Stomach (tissue), 9 donors: Measurements from ENCODE around the gene ATG2B. TPM values are rescaled to one million over a fixed set of nuclear protein-coding genes. Genes with fewer than 3 reads are reported as not detected.

Experiments used
- DNase-seq, 2 donors: peaks; one replicate each; pipeline versions ENCODE4 v3.0.0 to v3.0.0-alpha.2; 2013 to 2019
- H3K27ac ChIP-seq, 5 donors: fragments of 200-600 bp in 4 of 5; sonication (generic) in 4 of 5; one replicate each; pipeline ENCODE4 v1.5.1; 2013 to 2019; ENCODE audit warnings: mild to moderate bottlenecking in 1 of 5, moderate library complexity in 1 of 5
- H3K27me3 ChIP-seq, 3 donors: fragments of 200-600 bp; sonication (generic); one replicate each; pipeline ENCODE4 v1.5.1; 2017 to 2019; ENCODE audit warnings: mixed run types in 1 of 3
- H3K36me3 ChIP-seq, 4 donors: fragments of 200-600 bp; sonication (generic); 1 replicate in 3 of 4; 2 replicates in 1 of 4; pipeline ENCODE4 v1.5.1; 2016 to 2019
- H3K4me1 ChIP-seq, 4 donors: fragments of 200-600 bp; sonication (generic); one replicate each; pipeline ENCODE4 v1.5.1; 2016 to 2019
- H3K4me3 ChIP-seq, 4 donors: fragments of 200-600 bp; sonication (generic) in 3 of 4; one replicate each; pipeline ENCODE4 v1.5.1; 2016 to 2019; ENCODE audit warnings: mild to moderate bottlenecking in 1 of 4
- H3K9me3 ChIP-seq, 4 donors: fragments of 200-600 bp; sonication (generic); one replicate each; pipeline ENCODE4 v1.5.1; 2016 to 2019
- EP300 ChIP-seq: sonication (generic); formaldehyde crosslinking; IDR thresholded peaks from one replicate; pipeline ENCODE4 v1.6.1; 2017; ENCODE audit warnings: antibody characterized with exemption
- POLR2A ChIP-seq, 4 donors: fragments of 450-650 bp; IDR thresholded peaks; one replicate each; pipeline ENCODE4 v1.6.1; 2016; ENCODE audit warnings: antibody characterized with exemption in 4 of 4, control low read depth in 2 of 4, mild to moderate bottlenecking in 1 of 4, moderate library complexity in 1 of 4
- POLR2AphosphoS5 ChIP-seq, 3 donors: sonication (generic); formaldehyde crosslinking; IDR thresholded peaks; one replicate each; pipeline ENCODE4 v1.6.1; 2016; ENCODE audit warnings: antibody characterized with exemption in 3 of 3
- WGBS, 5 donors: extraction: QIAGEN DNeasy Blood & Tissue Kit in 3 of 5; methylation state at CpG; one replicate each; pipeline versions ENCODE4 v1.1.5 to v1.1.7; 2013 to 2018; 5-methylcytosine and 5-hydroxymethylcytosine counted together
- intact Hi-C: fragments of 100-400 bp; cut with DNase I; formaldehyde crosslinking; loops from one replicate; pipeline ENCODE4 v1.15.1; 2023; ENCODE audit warnings: low total_unique reads
- polyA plus RNA-seq, 3 donors: library from polyadenylated mRNA; stranded (reverse); fragments of 200-250 nt; gene quantifications; one replicate each; pipeline ENCODE4 v1.2.3, GENCODE V29; 2013
- total RNA-seq, 5 donors: library from RNA; depleted of rRNA; stranded (reverse); fragments of >200 nt; gene quantifications; one replicate each; pipeline versions ENCODE4 v1.1.0 to v1.2.3, GENCODE V29; 2014 to 2016
- TF ChIP-seq, protein P1 (sequence below), 7 experiments: fragments of 450-650 bp in 4 of 7; fragments of 200-600 bp in 3 of 7; sonication (generic) in 3 of 7; IDR thresholded peaks; one replicate each; pipeline ENCODE4 v1.5.1; 2016 to 2019; ENCODE audit warnings: antibody characterized with exemption in 7 of 7, control low read depth in 2 of 7, mild to moderate bottlenecking in 1 of 7
- donor health status: healthy with polysubstance abuse.
- donor health status: Bipolar disorder and iron deficiency.
- donor health status: healthy.

Gene ATG2B
- total and polyA plus RNA-seq, 8 donors = 1.9 to 59.7 (median 21.9) TPM

DNA sequence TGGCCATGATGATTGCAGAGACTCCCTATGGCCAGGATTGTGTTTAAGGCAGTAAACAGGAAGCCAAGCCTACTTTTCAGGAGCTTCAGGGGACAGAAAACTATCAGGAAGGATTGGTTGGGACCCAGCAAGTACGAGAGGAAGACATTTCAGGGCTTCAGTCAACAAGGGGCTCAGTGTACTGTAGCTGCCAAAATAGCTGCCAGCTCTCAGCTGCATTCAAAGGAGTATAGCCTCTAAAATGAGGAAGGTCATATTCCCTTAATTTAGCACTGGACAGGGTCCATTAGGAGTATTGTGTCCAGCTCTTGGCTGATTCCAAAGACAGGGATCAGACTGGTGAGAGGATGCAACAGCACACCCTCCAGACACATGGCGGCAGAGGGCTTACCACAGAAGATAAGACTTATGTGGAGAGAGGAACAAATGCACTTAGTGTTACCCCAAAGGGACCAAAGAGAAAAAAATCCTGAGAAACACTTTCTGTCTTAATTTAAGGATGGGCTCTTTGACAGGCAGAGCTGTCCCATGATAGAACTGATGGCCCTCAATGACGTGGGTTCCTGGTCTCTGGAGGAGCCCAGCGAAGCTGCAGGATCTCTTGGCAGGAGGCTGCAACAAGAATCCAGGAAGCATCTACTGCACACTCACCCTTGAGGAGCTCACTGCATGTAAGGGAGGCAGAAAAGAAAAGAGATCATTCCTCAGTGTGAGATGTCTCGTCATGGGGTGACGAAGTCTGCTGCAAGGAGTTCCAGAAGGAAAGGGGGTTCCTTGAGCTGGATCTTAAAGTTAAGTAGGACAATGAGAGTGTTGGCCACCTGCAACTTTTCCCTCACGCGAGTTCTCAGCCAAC, 92.3 kb downstream of the ATG2B start:
- H3K9me3 ChIP-seq = peaks cover 0 to 18% (median 6%) of the 10 kb centered on the region in 4 donors
- no peak for TF ChIP-seq EP300
- TF ChIP-seq, protein P1, sequence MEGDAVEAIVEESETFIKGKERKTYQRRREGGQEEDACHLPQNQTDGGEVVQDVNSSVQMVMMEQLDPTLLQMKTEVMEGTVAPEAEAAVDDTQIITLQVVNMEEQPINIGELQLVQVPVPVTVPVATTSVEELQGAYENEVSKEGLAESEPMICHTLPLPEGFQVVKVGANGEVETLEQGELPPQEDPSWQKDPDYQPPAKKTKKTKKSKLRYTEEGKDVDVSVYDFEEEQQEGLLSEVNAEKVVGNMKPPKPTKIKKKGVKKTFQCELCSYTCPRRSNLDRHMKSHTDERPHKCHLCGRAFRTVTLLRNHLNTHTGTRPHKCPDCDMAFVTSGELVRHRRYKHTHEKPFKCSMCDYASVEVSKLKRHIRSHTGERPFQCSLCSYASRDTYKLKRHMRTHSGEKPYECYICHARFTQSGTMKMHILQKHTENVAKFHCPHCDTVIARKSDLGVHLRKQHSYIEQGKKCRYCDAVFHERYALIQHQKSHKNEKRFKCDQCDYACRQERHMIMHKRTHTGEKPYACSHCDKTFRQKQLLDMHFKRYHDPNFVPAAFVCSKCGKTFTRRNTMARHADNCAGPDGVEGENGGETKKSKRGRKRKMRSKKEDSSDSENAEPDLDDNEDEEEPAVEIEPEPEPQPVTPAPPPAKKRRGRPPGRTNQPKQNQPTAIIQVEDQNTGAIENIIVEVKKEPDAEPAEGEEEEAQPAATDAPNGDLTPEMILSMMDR (IDR thresholded peaks at IDR 0.05) = no peak
- TF ChIP-seq POLR2A (IDR thresholded peaks at IDR 0.05) = no peak
- no peak for TF ChIP-seq POLR2AphosphoS5 (IDR thresholded peaks at IDR 0.05)
- WGBS, 5 donors = 80 to 90% (median 84%) methylated on average over 8 of the region's 8 CpGs
- intact Hi-C loops = no loop called here
- peak overlapping the region in 2 of 5 donors; percentile 31 to 39 for H3K27ac ChIP-seq
- H3K36me3 ChIP-seq = no peaks in the 10 kb centered on the region
- H3K27me3 ChIP-seq = no peaks in the 10 kb centered on the region
- no peak for DNase-seq
- H3K4me3 ChIP-seq = no peak overlapping the region
- H3K4me1 ChIP-seq = peaks cover 6 to 40% (median 22%) of the 10 kb centered on the region in 4 donors

DNA sequence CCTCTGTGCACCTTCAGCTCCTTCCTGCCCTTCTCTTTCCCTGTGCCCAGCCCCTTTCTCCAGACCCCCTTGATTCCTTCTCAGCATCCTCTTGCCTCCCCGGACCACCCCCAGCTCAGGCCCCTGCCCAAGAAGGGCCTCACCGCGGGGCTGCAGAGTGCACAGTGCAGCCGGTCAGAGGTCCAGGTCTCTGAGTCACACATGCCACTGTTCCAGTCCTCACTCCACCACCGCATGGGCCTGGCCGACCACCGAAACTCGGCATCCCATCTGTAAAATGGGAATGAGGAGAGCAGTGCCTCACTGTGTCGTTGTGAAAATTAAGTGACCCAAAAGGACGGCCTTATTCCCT, 93.8 kb downstream of the ATG2B start:
- no peaks in the 10 kb centered on the region for H3K36me3 ChIP-seq
- peaks cover 0 to 18% (median 6%) of the 10 kb centered on the region in 4 donors for H3K9me3 ChIP-seq
- peaks cover 0 to 26% (median 9%) of the 10 kb centered on the region in 4 donors for H3K4me1 ChIP-seq
- no peak overlapping the region for H3K4me3 ChIP-seq
- peak overlapping the region in 4 of 5 donors; percentile 44 to 82 (median 70) for H3K27ac ChIP-seq
- no peak for DNase-seq
- 72 to 87% (median 81%) methylated on average over 10 of the region's 10 CpGs for WGBS, 5 donors
- no peaks in the 10 kb centered on the region for H3K27me3 ChIP-seq
- no peak for TF ChIP-seq POLR2A (IDR thresholded peaks at IDR 0.05)
- intact Hi-C loops = no loop called here

DNA sequence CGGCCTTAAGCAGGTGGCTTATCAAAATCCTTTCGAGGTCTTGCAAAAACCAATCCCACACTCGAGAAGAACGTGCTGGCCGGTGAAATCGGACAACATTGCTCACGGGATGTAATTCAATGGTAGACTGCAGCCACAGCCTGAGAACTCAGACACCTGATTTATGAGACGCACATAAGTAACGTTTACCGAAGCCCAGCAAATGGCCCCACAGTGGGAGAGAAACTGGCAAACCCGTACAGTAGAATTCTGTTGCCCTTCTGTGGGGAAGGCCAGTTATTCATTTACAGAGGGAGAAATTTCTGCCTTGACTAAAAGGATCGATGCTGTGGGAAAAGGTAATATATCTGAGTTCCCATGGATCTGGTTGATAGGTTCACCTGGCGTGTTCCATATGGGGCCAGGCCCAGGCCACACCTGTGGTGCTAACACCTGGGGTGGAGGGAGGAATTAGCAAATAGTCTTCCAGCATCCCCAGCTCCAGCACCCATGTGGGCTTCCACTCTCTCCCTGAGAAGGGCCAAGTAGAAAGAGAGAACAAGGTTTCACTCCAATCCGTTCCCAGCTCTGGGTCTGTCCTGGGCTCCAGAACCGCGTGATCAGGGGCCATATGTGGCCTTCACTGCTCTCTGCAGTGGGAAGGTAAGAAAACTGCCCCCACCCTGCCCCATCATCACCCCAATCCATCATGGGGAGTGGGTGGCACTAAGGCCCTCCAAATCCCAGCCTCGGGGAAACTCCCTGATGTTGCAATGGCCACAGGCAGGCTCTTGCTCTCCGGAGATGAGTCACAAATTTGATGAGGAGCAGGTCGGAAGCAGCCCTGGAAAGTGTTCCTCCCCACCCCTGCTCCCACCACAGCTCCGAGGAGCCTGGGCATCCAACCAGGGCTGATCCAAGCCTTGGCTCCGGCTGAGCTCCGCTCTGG, 94.4 kb downstream of the ATG2B start:
- peaks cover 0 to 23% (median 9%) of the 10 kb centered on the region in 4 donors for H3K4me1 ChIP-seq
- TF ChIP-seq POLR2AphosphoS5 (IDR thresholded peaks at IDR 0.05) (peak; percentile 55 to 78 (median 72)), POLR2A (IDR thresholded peaks at IDR 0.05) (no peak), EP300 (peak; percentile 61)
- intact Hi-C loops = no loop called here
- DNase-seq = peak in 1 of 2 donors; percentile 71
- H3K27me3 ChIP-seq = no peaks in the 10 kb centered on the region
- H3K4me3 ChIP-seq = no peak overlapping the region
- H3K9me3 ChIP-seq = peaks cover 0 to 18% (median 6%) of the 10 kb centered on the region in 4 donors
- no peaks in the 10 kb centered on the region for H3K36me3 ChIP-seq
- H3K27ac ChIP-seq = peak overlapping the region in 4 of 5 donors; percentile 44 to 82 (median 70)
- WGBS, 5 donors = 60 to 67% (median 64%) methylated on average over 21 to 22 of the region's 22 CpGs

DNA sequence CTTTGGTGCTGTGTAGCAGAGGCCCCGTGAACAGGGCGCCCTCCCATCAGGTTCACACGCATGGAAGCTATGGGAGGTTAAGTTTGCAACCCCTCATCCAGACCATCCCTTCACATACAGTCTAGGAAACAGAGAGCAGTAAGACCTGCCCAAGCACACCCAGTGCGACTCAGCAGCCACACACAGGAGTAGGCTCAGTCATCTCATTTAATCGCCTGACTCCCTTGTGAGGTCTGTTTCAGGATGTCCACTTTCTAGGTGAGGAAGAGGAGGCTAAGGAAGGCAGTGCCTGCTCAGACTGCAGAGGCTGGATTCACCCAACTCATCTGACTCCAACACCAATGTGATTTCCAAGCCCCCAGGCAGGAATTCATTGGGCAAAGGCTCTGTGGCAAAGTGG, 95.2 kb downstream of the ATG2B start:
- Histone ChIP-seq H3K4me1 (peaks cover 0 to 23% (median 9%) of the 10 kb centered on the region in 4 donors), H3K36me3 (no peaks in the 10 kb centered on the region), H3K9me3 (peaks cover 0 to 18% (median 6%) of the 10 kb centered on the region in 4 donors), H3K4me3 (no peak overlapping the region), H3K27me3 (no peaks in the 10 kb centered on the region), H3K27ac (peak overlapping the region in 4 of 5 donors; percentile 12 to 82 (median 56))
- TF ChIP-seq POLR2A (IDR thresholded peaks at IDR 0.05) = no peak
- TF ChIP-seq, protein P1 (IDR thresholded peaks at IDR 0.05) = no peak
- no peak for TF ChIP-seq EP300
- TF ChIP-seq POLR2AphosphoS5 (IDR thresholded peaks at IDR 0.05) = no peak
- intact Hi-C loops = no loop called here
- WGBS, 5 donors = 89 to 97% (median 93%) methylated on average over 5 of the region's 5 CpGs
- no peak for DNase-seq

DNA sequence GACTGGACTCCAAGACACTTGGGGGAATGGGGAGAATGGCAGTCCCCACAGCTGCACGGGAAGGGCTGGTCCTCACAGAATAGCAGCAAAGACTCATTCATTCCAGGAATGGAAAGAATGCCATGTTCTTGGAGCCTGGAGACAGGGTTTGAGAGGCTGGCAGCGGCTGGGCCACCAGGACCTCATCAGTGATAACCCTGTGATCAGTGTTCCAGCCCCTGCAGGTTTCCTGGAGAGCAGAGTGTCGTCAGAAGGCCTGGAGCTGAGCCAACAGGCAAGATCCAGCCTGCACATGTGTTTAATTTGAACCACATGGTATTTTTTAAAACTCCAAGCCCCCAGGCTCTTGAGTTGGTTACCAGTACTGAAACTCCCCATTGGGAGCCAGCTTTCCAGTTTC, 95.8 kb downstream of the ATG2B start:
- H3K27me3 ChIP-seq = no peaks in the 10 kb centered on the region
- H3K9me3 ChIP-seq = peaks cover 0 to 15% (median 6%) of the 10 kb centered on the region in 4 donors
- peak overlapping the region in 2 of 5 donors; percentile 12 to 24 for H3K27ac ChIP-seq
- TF ChIP-seq EP300 (no peak), POLR2A (IDR thresholded peaks at IDR 0.05) (no peak), POLR2AphosphoS5 (IDR thresholded peaks at IDR 0.05) (no peak)
- TF ChIP-seq, protein P1 (IDR thresholded peaks at IDR 0.05) = no peak
- DNase-seq = peak in 1 of 2 donors; percentile 75
- intact Hi-C loops = no loop called here
- H3K4me1 ChIP-seq = peaks cover 0 to 23% (median 11%) of the 10 kb centered on the region in 4 donors
- 15 to 34% (median 28%) methylated on average over 3 of the region's 3 CpGs for WGBS, 5 donors
- no peaks in the 10 kb centered on the region for H3K36me3 ChIP-seq
- H3K4me3 ChIP-seq = no peak overlapping the region
